ENCODE measurements around the gene CTIF. TPM values are rescaled to one million over a fixed set of nuclear protein-coding genes. Genes with fewer than 3 reads are reported as not detected.

Gene CTIF
- total RNA-seq, 1 experiment from 2014 or later: 95.8 TPM

DNA sequence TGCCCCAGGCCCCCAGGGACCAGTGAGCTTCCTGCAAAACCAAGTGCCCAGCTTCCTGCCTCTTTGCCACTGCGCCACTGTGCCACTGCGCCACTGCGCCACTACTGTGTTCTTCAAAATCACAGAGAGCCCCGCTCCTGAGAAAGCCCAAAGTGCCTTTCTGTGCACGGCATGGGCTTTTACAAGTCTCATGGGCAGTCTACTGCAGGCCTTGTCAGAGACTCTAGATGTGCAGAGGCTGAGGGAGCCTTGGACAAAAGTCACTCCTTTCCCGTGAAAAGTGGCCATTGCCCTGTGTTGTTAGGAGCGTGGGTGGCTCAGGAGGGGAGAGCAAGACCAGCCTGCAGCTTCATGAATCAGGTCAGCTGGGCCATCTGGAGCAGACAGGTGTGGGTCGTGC, 231.4 kb downstream of the CTIF start:
- Mint-ChIP-seq H3K4me3 (ENCODE audit: unreplicated experiment) (no peak overlapping the region), H3K36me3 (ENCODE audit: insufficient read depth, unreplicated experiment) (peaks cover 17% of the 10 kb centered on the region), H3K9me3 (ENCODE audit: unreplicated experiment) (no peaks in the 10 kb centered on the region), H3K27ac (ENCODE audit: low read depth, unreplicated experiment) (no peak overlapping the region), H3K27me3 (ENCODE audit: insufficient read depth, unreplicated experiment) (no peaks in the 10 kb centered on the region), H3K4me1 (ENCODE audit: insufficient read depth, unreplicated experiment) (no peaks in the 10 kb centered on the region)
- BruUV-seq (replicated peaks): no TSS peak
- ChIA-PET CTCF (no interaction called here), POLR2A (interaction anchor here (0.9 kb wide), 1 partner anchor 178 kb away, joined by 3 read pairs; no protein-coding TSS in a partner anchor)
- DNase-seq (ENCODE audit: unreplicated experiment): no peak
- TF ChIP-seq, protein P1, sequence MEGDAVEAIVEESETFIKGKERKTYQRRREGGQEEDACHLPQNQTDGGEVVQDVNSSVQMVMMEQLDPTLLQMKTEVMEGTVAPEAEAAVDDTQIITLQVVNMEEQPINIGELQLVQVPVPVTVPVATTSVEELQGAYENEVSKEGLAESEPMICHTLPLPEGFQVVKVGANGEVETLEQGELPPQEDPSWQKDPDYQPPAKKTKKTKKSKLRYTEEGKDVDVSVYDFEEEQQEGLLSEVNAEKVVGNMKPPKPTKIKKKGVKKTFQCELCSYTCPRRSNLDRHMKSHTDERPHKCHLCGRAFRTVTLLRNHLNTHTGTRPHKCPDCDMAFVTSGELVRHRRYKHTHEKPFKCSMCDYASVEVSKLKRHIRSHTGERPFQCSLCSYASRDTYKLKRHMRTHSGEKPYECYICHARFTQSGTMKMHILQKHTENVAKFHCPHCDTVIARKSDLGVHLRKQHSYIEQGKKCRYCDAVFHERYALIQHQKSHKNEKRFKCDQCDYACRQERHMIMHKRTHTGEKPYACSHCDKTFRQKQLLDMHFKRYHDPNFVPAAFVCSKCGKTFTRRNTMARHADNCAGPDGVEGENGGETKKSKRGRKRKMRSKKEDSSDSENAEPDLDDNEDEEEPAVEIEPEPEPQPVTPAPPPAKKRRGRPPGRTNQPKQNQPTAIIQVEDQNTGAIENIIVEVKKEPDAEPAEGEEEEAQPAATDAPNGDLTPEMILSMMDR (IDR thresholded peaks at IDR 0.05; ENCODE audit: unreplicated experiment): no peak
- intact Hi-C loops (cut with micrococcal nuclease): loop anchor here (10.0 kb wide), 2 partner anchors 95 to 295 kb away; no protein-coding TSS in a partner anchor

DNA sequence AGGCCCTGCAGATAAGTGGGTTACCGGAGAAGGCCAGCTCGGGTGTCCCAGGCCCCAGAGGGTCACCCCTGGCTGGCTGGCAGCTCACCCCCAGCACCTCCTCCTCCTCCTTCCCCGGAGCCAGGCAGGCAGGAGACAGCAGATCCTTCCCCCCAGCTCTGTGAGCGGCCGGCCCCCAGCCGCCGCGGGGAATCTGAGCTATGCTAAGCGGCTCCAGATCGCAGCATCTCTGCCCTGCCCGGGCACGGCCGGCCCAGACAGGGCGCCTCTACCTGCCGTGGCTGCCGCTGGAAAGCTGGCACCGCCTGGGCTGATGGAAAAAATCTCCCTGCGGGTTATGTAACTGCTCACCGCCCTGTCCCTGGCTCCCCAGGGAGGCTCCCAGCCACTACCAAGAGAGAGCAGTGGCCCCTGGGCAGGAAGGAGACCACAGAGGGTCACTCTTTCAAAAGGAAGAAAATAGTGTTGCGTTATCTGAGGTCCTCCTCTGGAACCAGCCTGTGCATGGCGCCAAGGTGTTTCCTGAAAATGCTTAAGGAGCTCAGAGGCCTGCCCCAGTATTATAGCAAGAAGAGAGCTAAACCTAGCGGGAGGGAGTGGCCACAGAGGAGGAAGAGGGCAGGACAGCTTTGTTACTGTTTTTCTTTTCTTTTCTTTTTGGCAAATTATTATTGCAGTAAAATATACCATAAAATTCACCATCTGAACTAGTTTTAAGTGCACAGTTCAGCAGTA, 233.0 kb downstream of the CTIF start:
- H3K27me3 Mint-ChIP-seq (ENCODE audit: insufficient read depth, unreplicated experiment): no peaks in the 10 kb centered on the region
- TF ChIP-seq, protein P1 (IDR thresholded peaks at IDR 0.05; ENCODE audit: unreplicated experiment): no peak
- no peak overlapping the region for H3K4me3 Mint-ChIP-seq (ENCODE audit: unreplicated experiment)
- peaks cover 22% of the 10 kb centered on the region for H3K36me3 Mint-ChIP-seq (ENCODE audit: insufficient read depth, unreplicated experiment)
- ChIA-PET POLR2A (interaction anchor here (0.8 kb wide), 1 partner anchor 11 kb away, joined by 3 read pairs; no protein-coding TSS in a partner anchor), CTCF (no interaction called here)
- H3K4me1 Mint-ChIP-seq (ENCODE audit: insufficient read depth, unreplicated experiment): no peaks in the 10 kb centered on the region
- no peaks in the 10 kb centered on the region for H3K9me3 Mint-ChIP-seq (ENCODE audit: unreplicated experiment)
- no TSS peak for BruUV-seq (replicated peaks)
- H3K27ac Mint-ChIP-seq (ENCODE audit: low read depth, unreplicated experiment): no peak overlapping the region
- DNase-seq (ENCODE audit: unreplicated experiment): no peak
- intact Hi-C loops (cut with micrococcal nuclease): loop anchor here (10.0 kb wide), 2 partner anchors 97 to 297 kb away; no protein-coding TSS in a partner anchor

GRCh38 chr18:48772457-48772856, 233.6 kb downstream of the CTIF start:
- Mint-ChIP-seq H3K4me1 (ENCODE audit: insufficient read depth, unreplicated experiment) (peaks cover 2% of the 10 kb centered on the region), H3K27me3 (ENCODE audit: insufficient read depth, unreplicated experiment) (no peaks in the 10 kb centered on the region), H3K4me3 (ENCODE audit: unreplicated experiment) (no peak overlapping the region), H3K27ac (ENCODE audit: low read depth, unreplicated experiment) (no peak overlapping the region), H3K36me3 (ENCODE audit: insufficient read depth, unreplicated experiment) (peaks cover 22% of the 10 kb centered on the region), H3K9me3 (ENCODE audit: unreplicated experiment) (no peaks in the 10 kb centered on the region)
- ChIA-PET CTCF (no interaction called here), POLR2A (no interaction called here)
- intact Hi-C loops (cut with micrococcal nuclease): loop anchor here (10.0 kb wide), 2 partner anchors 98 to 298 kb away; no protein-coding TSS in a partner anchor
- TF ChIP-seq, protein P1 (IDR thresholded peaks at IDR 0.05; ENCODE audit: unreplicated experiment): no peak
- BruUV-seq (replicated peaks): no TSS peak
- DNase-seq (ENCODE audit: unreplicated experiment): no peak

DNA sequence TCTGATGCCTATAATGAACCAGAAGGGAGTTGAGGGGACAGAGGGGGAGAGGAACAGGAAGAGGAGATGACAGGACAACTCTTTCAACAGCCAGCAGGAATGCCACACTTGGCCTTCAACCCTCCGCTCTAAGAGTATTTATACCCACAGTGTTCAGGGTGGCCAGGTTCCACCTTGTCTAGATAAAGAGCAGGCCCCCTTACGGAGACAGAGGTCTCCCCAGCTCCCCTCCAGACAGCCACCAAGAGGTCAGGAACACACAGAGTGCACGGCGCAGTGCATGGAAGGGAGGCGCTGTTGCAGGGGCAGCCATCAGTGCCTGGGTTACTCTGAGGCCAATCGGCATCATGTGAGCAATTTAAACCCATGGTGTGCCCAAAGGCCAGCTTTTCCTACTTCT, 235.0 kb downstream of the CTIF start:
- TF ChIP-seq, protein P1 (IDR thresholded peaks at IDR 0.05; ENCODE audit: unreplicated experiment): no peak

More for the DNA sequence above, 235.0 kb downstream of the CTIF start:
- Mint-ChIP-seq H3K9me3 (ENCODE audit: unreplicated experiment) (no peaks in the 10 kb centered on the region), H3K4me3 (ENCODE audit: unreplicated experiment) (no peak overlapping the region), H3K36me3 (ENCODE audit: insufficient read depth, unreplicated experiment) (peaks cover 20% of the 10 kb centered on the region), H3K4me1 (ENCODE audit: insufficient read depth, unreplicated experiment) (peaks cover 4% of the 10 kb centered on the region), H3K27ac (ENCODE audit: low read depth, unreplicated experiment) (no peak overlapping the region), H3K27me3 (ENCODE audit: insufficient read depth, unreplicated experiment) (no peaks in the 10 kb centered on the region)
- ChIA-PET CTCF (interaction anchor here (0.6 to 0.9 kb wide), 3 partner anchors 8 to 433 kb away, joined by 3 read pairs; no protein-coding TSS in a partner anchor), POLR2A (no interaction called here)
- intact Hi-C loops (cut with micrococcal nuclease): loop anchor here (10.0 kb wide), 2 partner anchors 99 to 299 kb away; no protein-coding TSS in a partner anchor
- BruUV-seq (replicated peaks): no TSS peak
- DNase-seq (ENCODE audit: unreplicated experiment): no peak

Data from MCF 10A (cell line).